Measurements from ENCODE around the gene MXRA8. TPM values are rescaled to one million over a fixed set of nuclear protein-coding genes. Genes with fewer than 3 reads are reported as not detected.
A peak's percentile ranks its signal among the peaks of the same experiment; 100 is the strongest.

Gene MXRA8
- total RNA-seq, 1 experiment from 2014 or later: 9.6 TPM

DNA sequence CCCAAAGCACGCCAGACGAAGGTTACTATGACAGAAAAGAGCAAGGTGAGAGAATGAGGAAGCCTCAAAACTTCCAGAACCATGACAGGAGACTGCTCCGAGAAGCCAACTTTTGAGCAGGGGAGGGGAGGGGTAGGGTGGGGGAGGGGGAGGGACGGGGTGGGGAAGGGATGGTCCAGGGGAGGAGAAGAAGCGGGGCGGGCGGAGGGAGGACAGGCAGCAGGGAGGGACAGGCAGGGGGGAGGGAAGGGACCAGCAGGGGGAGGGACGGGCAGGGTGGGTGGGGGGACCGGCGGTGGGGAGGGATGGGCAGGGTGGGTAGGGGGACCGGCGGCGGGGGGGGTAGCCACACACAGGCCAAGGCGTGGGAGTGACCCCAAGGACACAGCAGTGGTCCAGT is 35.9 kb downstream of the MXRA8 start:
- peaks cover 5% of the 10 kb centered on the region for H4K20me1 ChIP-seq (ENCODE audit: control insufficient read depth, insufficient read depth, insufficient read length)
- Mint-ChIP-seq H3K27ac (peak overlapping the region in 1 of 3 experiments; percentile 78; a peak in 1 of 7 replicates), H3K4me1 (peaks cover 2 to 14% of the 10 kb centered on the region in 2 experiments), H3K4me3 (peak overlapping the region; percentile 71 to 80), H3K36me3 (ENCODE audit: insufficient read depth in 1 of 3, low read depth in 3 of 3) (peaks cover 13 to 37% (median 32%) of the 10 kb centered on the region in 3 experiments; a peak in 6 of 7 replicates), H3K27me3 (ENCODE audit: low read depth) (no peaks in the 10 kb centered on the region), H3K9me3 (no peaks in the 10 kb centered on the region)
- no peak overlapping the region for H2BK5ac ChIP-seq (ENCODE audit: insufficient read length, low read length)
- H3K27ac ChIP-seq (ENCODE audit: insufficient read length, low read depth, low read length): no peak overlapping the region
- H3K18ac ChIP-seq (ENCODE audit: insufficient read length, low read depth, low read length): no peak overlapping the region
- H3K23ac ChIP-seq (ENCODE audit: insufficient read length, low read depth, low read length): no peak overlapping the region
- no peaks in the 10 kb centered on the region for H3K9me3 ChIP-seq (ENCODE audit: control insufficient read depth, low read depth, low read length)
- H3K23me2 ChIP-seq (ENCODE audit: insufficient read length, low read depth, low read length, poor library complexity, severe bottlenecking): peaks cover 8% of the 10 kb centered on the region
- no peak overlapping the region for H3K4ac ChIP-seq (ENCODE audit: low read depth, low read length)
- no peak overlapping the region for H2BK120ac ChIP-seq (ENCODE audit: low read depth, low read length, poor library complexity, severe bottlenecking)
- no peak overlapping the region for H2AFZ ChIP-seq (ENCODE audit: low read length)
- H2BK20ac ChIP-seq (ENCODE audit: low read depth, low read length, poor library complexity, severe bottlenecking): no peak overlapping the region
- DNase-seq: no peak
- H4K8ac ChIP-seq (replicated peaks; ENCODE audit: insufficient read length, low read depth, low read length): no peak overlapping the region
- no peak overlapping the region for H3K56ac ChIP-seq (ENCODE audit: insufficient read length, low read depth, low read length)
- WGBS (ENCODE audit: extremely low coverage, insufficient read length, low lambda C conversion rate): no CpG with 5 or more reads among the region's 14 CpGs
- H3K79me2 ChIP-seq (ENCODE audit: insufficient read depth, low read length): peaks cover 17% of the 10 kb centered on the region; the same call in 1 of the 2 replicates
- no peaks in the 10 kb centered on the region for H3K27me3 ChIP-seq (ENCODE audit: insufficient read depth, low read length)
- H3K14ac ChIP-seq (ENCODE audit: insufficient read depth, low read length): no peak overlapping the region
- H3K79me1 ChIP-seq (ENCODE audit: insufficient read depth, low read depth, low read length, poor library complexity, severe bottlenecking): peaks cover 8% of the 10 kb centered on the region
- H3K4me2 ChIP-seq (ENCODE audit: insufficient read depth, insufficient read length, low read length): no peak overlapping the region
- H3K9ac ChIP-seq (ENCODE audit: extremely low read depth, insufficient read length, low read length): no peak overlapping the region
- H4K91ac ChIP-seq (ENCODE audit: insufficient read length, low read depth, low read length): no peak overlapping the region
- no peak overlapping the region for H2BK15ac ChIP-seq (ENCODE audit: low read depth, low read length)
- no peak overlapping the region for H4K5ac ChIP-seq (ENCODE audit: insufficient read length, low read depth, low read length)
- H3T11ph ChIP-seq (ENCODE audit: low read length): no peak overlapping the region
- H2AK5ac ChIP-seq (ENCODE audit: insufficient read length, low read length): no peak overlapping the region
- TF ChIP-seq, protein P1, sequence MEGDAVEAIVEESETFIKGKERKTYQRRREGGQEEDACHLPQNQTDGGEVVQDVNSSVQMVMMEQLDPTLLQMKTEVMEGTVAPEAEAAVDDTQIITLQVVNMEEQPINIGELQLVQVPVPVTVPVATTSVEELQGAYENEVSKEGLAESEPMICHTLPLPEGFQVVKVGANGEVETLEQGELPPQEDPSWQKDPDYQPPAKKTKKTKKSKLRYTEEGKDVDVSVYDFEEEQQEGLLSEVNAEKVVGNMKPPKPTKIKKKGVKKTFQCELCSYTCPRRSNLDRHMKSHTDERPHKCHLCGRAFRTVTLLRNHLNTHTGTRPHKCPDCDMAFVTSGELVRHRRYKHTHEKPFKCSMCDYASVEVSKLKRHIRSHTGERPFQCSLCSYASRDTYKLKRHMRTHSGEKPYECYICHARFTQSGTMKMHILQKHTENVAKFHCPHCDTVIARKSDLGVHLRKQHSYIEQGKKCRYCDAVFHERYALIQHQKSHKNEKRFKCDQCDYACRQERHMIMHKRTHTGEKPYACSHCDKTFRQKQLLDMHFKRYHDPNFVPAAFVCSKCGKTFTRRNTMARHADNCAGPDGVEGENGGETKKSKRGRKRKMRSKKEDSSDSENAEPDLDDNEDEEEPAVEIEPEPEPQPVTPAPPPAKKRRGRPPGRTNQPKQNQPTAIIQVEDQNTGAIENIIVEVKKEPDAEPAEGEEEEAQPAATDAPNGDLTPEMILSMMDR (conservative IDR thresholded peaks at IDR 0.05): no peak
- H2BK12ac ChIP-seq (ENCODE audit: insufficient read length, low read depth, low read length): no peak overlapping the region
- no peaks in the 10 kb centered on the region for H3K4me1 ChIP-seq (ENCODE audit: insufficient read depth, low read length)

All from H9 (cell line).